Tibial nerve (tissue), 4 donors: Measurements from ENCODE around the gene SRGAP2. TPM values are rescaled to one million over a fixed set of nuclear protein-coding genes. Genes with fewer than 3 reads are reported as not detected.
"Not testable (repeated sequence)": the region's sequence is repeated elsewhere in the genome, so short reads cannot be mapped to it uniquely, and the experiment has no call there.

Source experiments
- DNase-seq, 2 donors: peaks; one replicate each; pipeline ENCODE4 v3.0.0-alpha.2; 2019; ENCODE audit warnings: low spot score in 2 of 2
- H3K27ac ChIP-seq, 4 donors: fragments of 200-600 bp; sonication (generic) in 3 of 4; one replicate each; pipeline ENCODE4 v1.5.1; 2017 to 2019; ENCODE audit warnings: mild to moderate bottlenecking in 1 of 4
- H3K27me3 ChIP-seq, 2 donors: fragments of 200-600 bp; sonication (generic) in 1 of 2; one replicate each; pipeline versions ENCODE4 v1.5.1 to v1.6.0; 2017 to 2019
- H3K36me3 ChIP-seq, 3 donors: fragments of 200-600 bp; sonication (generic); one replicate each; pipeline ENCODE4 v1.5.1; 2018 to 2019
- H3K4me1 ChIP-seq, 4 donors: fragments of 200-600 bp; sonication (generic) in 3 of 4; one replicate each; pipeline ENCODE4 v1.5.1; 2017 to 2019
- H3K4me3 ChIP-seq, 4 donors: fragments of 200-600 bp; sonication (generic) in 3 of 4; one replicate each; pipeline ENCODE4 v1.5.1; 2017 to 2019; ENCODE audit warnings: mild to moderate bottlenecking in 1 of 4, moderate library complexity in 1 of 4
- H3K9me3 ChIP-seq, 4 donors: fragments of 200-600 bp; sonication (generic) in 3 of 4; one replicate each; pipeline ENCODE4 v1.5.1; 2017 to 2019
- WGBS, 2 donors: methylation state at CpG; one replicate each; pipeline ENCODE4 v1.1.5; 2018; 5-methylcytosine and 5-hydroxymethylcytosine counted together
- total RNA-seq, 4 donors: library from RNA; depleted of rRNA; stranded (reverse); fragments of >200 nt; gene quantifications; one replicate each; pipeline ENCODE4 v1.1.0, GENCODE V29; 2016

The SRGAP2 gene
- total RNA-seq, 4 donors from 2014 or later = 98.1 to 114 (median 103) TPM

DNA sequence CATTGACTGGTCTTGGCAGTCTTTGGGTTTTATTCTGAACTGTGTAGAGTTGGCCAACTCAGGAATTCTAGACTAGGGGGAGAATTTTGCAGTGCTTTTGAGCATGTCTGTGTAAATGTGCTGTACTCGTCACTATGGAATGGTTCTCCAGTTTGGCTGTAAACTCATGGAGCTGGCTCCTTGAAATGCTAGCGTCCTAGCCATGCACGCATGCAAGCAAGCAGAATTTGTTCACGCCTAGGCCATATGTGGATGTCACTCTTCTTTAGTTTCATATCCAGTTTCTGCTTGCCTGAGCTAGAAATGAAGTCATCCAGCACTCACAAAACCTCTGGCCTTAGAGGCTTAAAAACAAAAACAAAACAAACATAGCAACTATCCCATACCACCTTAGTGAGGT is 36.9 kb downstream of the SRGAP2 start:
- H3K9me3 ChIP-seq, H3K36me3 ChIP-seq, H3K4me1 ChIP-seq, H3K27ac ChIP-seq, H3K27me3 ChIP-seq, H3K4me3 ChIP-seq, DNase-seq: not testable (repeated sequence)
- WGBS, 2 donors = 78 to 82% methylated on average over 3 to 4 of the region's 4 CpGs

DNA sequence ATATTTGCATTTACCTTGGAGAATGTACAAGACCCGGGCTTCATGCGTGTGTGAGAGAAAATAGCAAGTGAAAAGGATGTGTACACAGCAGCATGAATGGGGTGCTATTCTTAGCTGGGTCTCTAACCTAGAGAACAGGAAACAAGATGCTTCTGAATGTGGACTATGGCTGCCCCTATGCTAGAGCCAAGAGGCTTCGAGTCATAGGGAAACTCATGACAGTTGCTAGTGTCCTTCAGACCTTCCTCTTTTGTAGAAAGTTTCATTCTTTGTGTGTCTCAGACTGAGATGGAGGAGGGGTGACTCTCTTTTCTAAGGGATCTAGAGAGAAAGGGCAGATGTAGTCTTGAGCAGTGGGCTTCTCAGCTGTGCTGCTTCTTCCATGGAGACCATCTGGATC is 40.0 kb downstream of the SRGAP2 start:
- not testable (repeated sequence) for H3K27me3 ChIP-seq, H3K36me3 ChIP-seq, H3K4me3 ChIP-seq, H3K4me1 ChIP-seq, DNase-seq, H3K9me3 ChIP-seq, H3K27ac ChIP-seq
- 31 to 51% methylated on average over 3 of the region's 3 CpGs for WGBS, 2 donors

DNA sequence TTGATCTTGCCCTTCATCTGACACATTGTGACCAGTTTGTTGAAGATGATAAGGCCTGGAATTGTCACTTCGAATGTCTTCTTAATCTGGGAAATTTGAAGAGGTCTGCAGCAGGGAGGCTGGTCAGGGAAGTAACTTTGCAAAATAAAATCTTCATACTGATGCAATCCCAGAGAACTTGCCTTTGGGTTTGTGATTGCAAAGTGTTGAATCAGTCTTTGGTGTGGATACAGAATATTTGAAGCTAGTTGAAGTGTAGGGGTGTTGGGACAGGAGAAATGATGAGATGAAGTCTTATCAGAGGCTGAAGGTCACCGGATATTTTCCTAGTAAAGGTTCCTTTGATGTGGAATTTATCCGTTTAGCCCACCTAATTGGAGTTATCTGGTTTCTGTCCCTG is 42.1 kb downstream of the SRGAP2 start:
- not testable (repeated sequence) for H3K4me1 ChIP-seq, H3K4me3 ChIP-seq, H3K27ac ChIP-seq, H3K36me3 ChIP-seq, DNase-seq, H3K9me3 ChIP-seq, H3K27me3 ChIP-seq
- 72 to 76% methylated on average over 1 of the region's 3 CpGs for WGBS, 2 donors

DNA sequence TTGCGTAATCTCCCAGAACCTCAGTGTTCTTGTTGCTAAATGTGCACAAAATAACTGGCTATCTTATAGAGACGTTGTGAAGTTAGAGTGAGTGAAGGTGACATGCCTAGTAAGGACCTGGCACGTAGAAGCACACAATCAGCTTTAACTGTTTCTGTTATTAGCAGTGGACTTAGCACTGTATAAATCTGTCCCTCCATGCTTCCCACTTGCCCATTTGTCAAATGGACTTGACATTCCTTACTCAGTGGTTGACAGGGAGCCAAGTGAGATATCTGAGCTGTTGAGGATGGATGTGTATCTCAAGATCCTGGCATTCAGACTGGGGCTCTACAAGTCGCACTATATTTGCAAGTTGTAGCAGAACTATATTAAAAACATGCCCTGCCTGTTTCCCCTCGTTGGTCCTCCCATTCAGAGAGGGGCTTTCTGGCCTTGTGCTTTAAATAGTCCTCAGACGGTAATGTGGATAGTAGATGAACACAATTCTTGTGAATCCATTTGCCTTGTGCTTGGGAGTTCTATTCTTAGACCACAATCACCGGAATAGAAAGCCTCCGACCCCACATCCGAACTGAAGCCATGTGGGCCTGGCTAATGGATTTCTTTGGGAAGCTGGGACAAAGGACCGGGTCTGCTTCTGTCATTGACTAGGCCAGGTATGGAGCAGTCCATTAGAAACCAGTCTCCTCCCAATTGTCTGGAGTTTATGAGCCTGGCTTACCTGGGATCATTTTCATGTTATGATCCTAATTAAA is 43.0 kb downstream of the SRGAP2 start:
- H3K27ac ChIP-seq, H3K4me3 ChIP-seq, H3K4me1 ChIP-seq, DNase-seq, H3K27me3 ChIP-seq, H3K36me3 ChIP-seq, H3K9me3 ChIP-seq: not testable (repeated sequence)
- WGBS, 2 donors = no CpG with 5 or more reads among the region's 10 CpGs

DNA sequence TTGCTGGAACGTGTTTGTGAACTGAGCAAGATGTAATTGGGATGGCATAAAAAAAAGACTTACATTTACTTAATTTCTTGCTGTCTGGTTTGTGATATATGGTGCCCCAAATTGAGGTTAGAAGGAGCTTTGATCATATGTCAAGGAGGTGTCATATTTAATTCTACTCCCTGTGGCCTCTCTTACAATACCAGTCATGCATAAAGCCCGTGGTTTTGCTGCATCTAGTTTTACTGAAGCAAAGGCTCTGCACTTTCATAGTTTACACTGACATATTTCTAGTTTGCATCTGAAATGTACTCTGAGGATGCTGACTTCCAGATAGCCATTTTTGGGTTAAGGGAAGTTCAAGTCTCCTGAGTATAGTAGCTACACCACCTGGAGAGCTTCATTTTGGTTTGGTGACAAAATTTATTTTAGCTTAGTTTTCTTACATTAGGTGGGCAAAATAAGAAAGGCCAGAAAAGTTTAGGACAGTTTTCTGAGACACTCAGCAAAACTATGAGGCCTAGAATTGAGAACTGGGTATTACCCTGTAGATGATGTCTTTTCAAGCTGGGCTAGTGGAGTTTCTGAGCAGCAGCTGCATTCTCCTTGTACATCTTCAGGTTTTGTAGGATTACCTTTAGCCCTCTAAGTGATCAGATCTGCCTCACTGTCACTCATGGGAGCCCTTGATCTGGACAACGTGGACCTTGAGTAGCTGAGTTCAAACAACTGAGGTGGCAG is 47.8 kb downstream of the SRGAP2 start:
- DNase-seq, H3K4me1 ChIP-seq: not testable (repeated sequence)

DNA sequence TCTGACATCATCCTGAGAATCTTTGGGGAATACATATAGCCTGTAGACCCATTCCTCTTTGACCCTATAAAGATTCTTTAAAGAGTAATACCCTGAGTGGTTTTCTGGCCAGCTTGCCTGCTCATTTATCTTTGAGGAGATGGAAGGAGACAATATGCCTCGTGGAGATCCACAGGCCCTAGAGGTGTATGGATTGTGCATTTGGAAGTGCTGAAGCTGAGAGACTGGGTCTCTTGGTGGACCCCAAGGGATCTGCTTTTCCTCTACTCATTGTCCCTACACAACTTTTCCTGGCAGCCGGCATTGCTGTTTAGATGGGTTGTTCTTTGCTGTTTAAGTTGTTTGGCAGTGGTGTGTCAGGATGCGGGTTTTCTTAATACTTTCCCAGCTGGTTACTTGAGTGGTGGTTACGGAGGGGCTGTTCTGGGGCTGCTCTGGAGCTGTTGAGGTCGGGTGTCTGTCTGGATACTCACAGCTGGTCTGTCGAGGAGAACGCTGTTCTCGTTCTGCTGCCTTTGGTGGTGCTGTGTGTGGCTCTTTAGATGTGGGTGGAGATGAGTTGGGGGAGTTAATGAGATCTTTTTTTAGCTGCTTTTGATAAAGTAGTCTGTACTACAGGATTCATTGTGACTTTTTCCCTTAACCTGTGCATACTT is 49.5 kb downstream of the SRGAP2 start:
- WGBS, 2 donors = 54% methylated on average over 7 of the region's 8 CpGs; no CpG with 5 or more reads in 1 of the 2 donors
- not testable (repeated sequence) for DNase-seq, H3K4me3 ChIP-seq, H3K9me3 ChIP-seq, H3K27me3 ChIP-seq, H3K36me3 ChIP-seq, H3K4me1 ChIP-seq
- peak overlapping the region in 1 of 4 donors; percentile 64 for H3K27ac ChIP-seq

More for the DNA sequence above, 47.8 kb downstream of the SRGAP2 start:
- not testable (repeated sequence) for H3K9me3 ChIP-seq, H3K27ac ChIP-seq, H3K36me3 ChIP-seq, H3K4me3 ChIP-seq, H3K27me3 ChIP-seq
- 60 to 68% methylated on average over 2 of the region's 3 CpGs for WGBS, 2 donors

Other genes with a start within 250 kb of the SRGAP2 start
- gene RAB7B, start 200.1 kb upstream of the SRGAP2 start, total RNA-seq = 1 to 10 TPM in 2 of 4 donors, under 1 TPM in 2; 0.78 to 2.4 (median 1.3) TPM
- gene CTSE, start 179.6 kb upstream of the SRGAP2 start, total RNA-seq = not detected
- 1 to 10 TPM in 2 of 4 donors, not detected in 2; 1.2 to 4.8 TPM for gene RHEX, start 150.4 kb upstream of the SRGAP2 start, total RNA-seq
- gene AVPR1B, start 86.2 kb upstream of the SRGAP2 start, total RNA-seq = not detected
- 1 to 10 TPM in 3 of 4 donors, not detected in 1; 1.3 to 3.9 (median 2.9) TPM for gene FAM72A, start 702 bp upstream of the SRGAP2 start, total RNA-seq